HCT116 (cell line): Measurements from ENCODE around the gene ODAPH. TPM values are rescaled to one million over a fixed set of nuclear protein-coding genes. Genes with fewer than 3 reads are reported as not detected.
"Not testable (repeated sequence)": the region's sequence is repeated elsewhere in the genome, so short reads cannot be mapped to it uniquely, and the experiment has no call there.

Source experiments
- ATAC-seq: fragments of 200-7000 bp; cut with Tn5 transposase; 2 replicates; pipeline ENCODE4 v1.9.1; 2020; ENCODE audit warnings: mild to moderate bottlenecking, moderate library complexity
- BruUV-seq: library from RNA; stranded (reverse); fragments of 400-500 nt; replicated peaks from 2 replicates; lab custom pipeline; 2021; lab: Mats Ljungman, UMichigan
- CTCF ChIA-PET: fragments of 300-600 bp; sonication (Branson Sonifier 250); formaldehyde crosslinking; loops from one replicate; lab custom pipeline; 2021; ENCODE audit warnings: antibody characterized with exemption; lab: Charles Lee
- POLR2A ChIA-PET: fragments of 300-600, 350-600 bp; sonication (Branson Sonifier 250); formaldehyde crosslinking; loops from one replicate; lab custom pipeline; 2021; ENCODE audit warnings: antibody characterized with exemption; lab: Charles Lee
- RAD21 ChIA-PET, 2 experiments: fragments of 300-600 bp; sonication (Branson Sonifier 250); formaldehyde crosslinking; loops; one replicate each; lab custom pipeline; 2023; ENCODE audit warnings: low total read pairs in 2 of 2; ENCODE audit not compliant: uncharacterized antibody in 2 of 2, unreplicated experiment in 2 of 2, low non-redundant PET in 1 of 2; lab: Charles Lee
- DNase-seq: peaks from one replicate; pipeline ENCODE4 v3.0.0-alpha.2; 2010; ENCODE audit warnings: low read depth, low spot score
- H2AFZ ChIP-seq: fragments of 200-600 bp; shearing (Covaris generic), sonication (generic); 2 replicates; pipeline ENCODE4 v1.6.1; 2017; ENCODE audit warnings: low read depth, mixed run types, mixed read lengths, antibody characterized with exemption, low read length; ENCODE audit not compliant: poor library complexity, severe bottlenecking
- H3K27ac ChIP-seq: 2 replicates; pipeline ENCODE4 v1.5.1; 2012; ENCODE audit warnings: low read depth, low read length
- H3K27me3 ChIP-seq: fragments of 200-600 bp; sonication (generic); 2 replicates; pipeline ENCODE4 v1.6.1; 2016; ENCODE audit warnings: mixed run types, low read length, mixed read lengths; ENCODE audit not compliant: insufficient read depth
- H3K36me3 ChIP-seq, 2 experiments: fragments of 200-500 bp in 1 of 2; fragments of 200-600 bp in 1 of 2; sonication (Bioruptor generic) in 1 of 2; sonication (generic) in 1 of 2; 2 replicates each; pipeline versions ENCODE4 v1.5.1 to v1.6.1; 2014 to 2016; ENCODE audit warnings: low read length in 2 of 2, inconsistent platforms in 1 of 2, mixed read lengths in 1 of 2, mixed run types in 1 of 2; ENCODE audit not compliant: insufficient read depth in 2 of 2, control insufficient read depth in 1 of 2
- H3K4me1 ChIP-seq, 2 experiments: fragments of 200-600 bp in 1 of 2; sonication (generic) in 1 of 2; 2 replicates each; pipeline versions ENCODE4 v1.5.1 to v1.6.1; 2012 to 2017; ENCODE audit warnings: low read length in 2 of 2, inconsistent platforms in 1 of 2, mild to moderate bottlenecking in 1 of 2, mixed read lengths in 1 of 2, mixed run types in 1 of 2, moderate library complexity in 1 of 2; ENCODE audit not compliant: insufficient read depth in 2 of 2, control insufficient read depth in 1 of 2
- H3K4me2 ChIP-seq: fragments of 200-600 bp; sonication (generic); 2 replicates; pipeline ENCODE4 v1.6.1; 2017; ENCODE audit warnings: mixed run types, low read length, mixed read lengths
- H3K4me3 ChIP-seq, 2 experiments: fragments of 200-600 bp in 1 of 2; sonication (generic) in 1 of 2; replicated peaks in 1 of 2; 2 replicates each; pipeline ENCODE4 v1.5.1; 2011 to 2016; ENCODE audit warnings: low read length in 2 of 2, control low read depth in 1 of 2, low read depth in 1 of 2, mild to moderate bottlenecking in 1 of 2, mixed read lengths in 1 of 2, mixed run types in 1 of 2
- H3K79me2 ChIP-seq: fragments of 200-600 bp; sonication (generic); 2 replicates; pipeline ENCODE4 v1.6.1; 2017; ENCODE audit warnings: mild to moderate bottlenecking, mixed run types, low read length, moderate library complexity, mixed read lengths; ENCODE audit not compliant: insufficient read depth
- H3K9ac ChIP-seq: fragments of 200-600 bp; sonication (generic); 2 replicates; pipeline ENCODE4 v1.6.1; 2016; ENCODE audit warnings: low read length, mixed read lengths
- H3K9me2 ChIP-seq: fragments of 200-600 bp; sonication (generic), shearing (Covaris generic); 2 replicates; pipeline ENCODE4 v1.6.1; 2017; ENCODE audit warnings: mixed run types, mild to moderate bottlenecking, moderate library complexity; ENCODE audit not compliant: insufficient read depth
- H3K9me3 ChIP-seq, 2 experiments: fragments of 200-500 bp in 1 of 2; fragments of 200-600 bp in 1 of 2; sonication (Bioruptor generic) in 1 of 2; sonication (generic) in 1 of 2; 2 replicates each; pipeline ENCODE4 v1.6.1; 2014 to 2017; ENCODE audit warnings: low read length in 2 of 2, mixed read lengths in 2 of 2, inconsistent platforms in 1 of 2, low read depth in 1 of 2, mild to moderate bottlenecking in 1 of 2, mixed run types in 1 of 2, moderate library complexity in 1 of 2; ENCODE audit not compliant: control insufficient read depth in 1 of 2, insufficient read depth in 1 of 2
- H4K20me1 ChIP-seq: fragments of 200-600 bp; sonication (generic), shearing (Covaris generic); 2 replicates; pipeline ENCODE4 v1.6.1; 2017; ENCODE audit warnings: mixed run types, mild to moderate bottlenecking, moderate library complexity; ENCODE audit not compliant: insufficient read depth
- CBX3 ChIP-seq: IDR thresholded peaks from 2 replicates; pipeline ENCODE4 v1.6.1; 2012; ENCODE audit warnings: low read depth
- ELF1 ChIP-seq: IDR thresholded peaks from 2 replicates; pipeline ENCODE4 v1.6.1; 2012; ENCODE audit warnings: low read depth, borderline replicate concordance
- RAD21 ChIP-seq: IDR thresholded peaks from 2 replicates; pipeline ENCODE4 v1.6.1; 2012; ENCODE audit warnings: low read depth, mild to moderate bottlenecking
- ZFX ChIP-seq: fragments of 450-650 bp; IDR thresholded peaks from 2 replicates; pipeline ENCODE4 v1.6.1; 2017
- intact Hi-C: fragments of 100-400 bp; cut with micrococcal nuclease; formaldehyde crosslinking; loops from 2 replicates; pipeline ENCODE4 v1.10.0; 2022
- total RNA-seq: library from RNA; stranded (reverse); gene quantifications from one replicate; pipeline ENCODE4 v1.2.1, GENCODE V29; 2021; ENCODE audit not compliant: unreplicated experiment
- TF ChIP-seq, protein P1 (sequence below): IDR thresholded peaks from 2 replicates; pipeline ENCODE4 v1.6.1; 2012
- TF ChIP-seq, protein P2 (sequence below): IDR thresholded peaks from 2 replicates; pipeline ENCODE4 v1.6.1; 2011; ENCODE audit warnings: mild to moderate bottlenecking, low read length, moderate library complexity; ENCODE audit not compliant: insufficient replicate concordance; ENCODE audit errors: extremely low read depth
- TF ChIP-seq, protein P3 (sequence below): IDR thresholded peaks from 2 replicates; pipeline ENCODE4 v1.6.1; 2012; ENCODE audit warnings: low read depth

Gene ODAPH
- total RNA-seq, 1 experiment from 2014 or later = not detected

DNA sequence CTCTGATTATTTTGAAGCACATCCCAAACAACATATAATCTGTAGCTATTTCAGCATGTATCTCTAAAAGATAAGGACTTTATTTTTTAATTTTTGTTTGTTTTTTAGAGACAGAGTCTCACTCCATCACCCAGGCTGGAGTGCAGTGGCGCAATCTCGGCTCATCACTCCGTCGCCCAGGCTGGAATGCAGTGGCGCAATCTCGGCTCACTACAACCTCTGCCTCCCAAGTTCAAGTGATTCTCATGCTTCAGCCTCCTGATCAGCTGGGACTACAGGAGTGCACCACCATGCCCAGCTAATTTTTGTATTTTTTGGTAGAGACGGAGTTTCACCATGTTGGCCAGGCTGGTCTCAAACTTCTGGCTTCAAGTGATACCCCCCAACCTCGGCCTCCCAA, 11.6 kb upstream of the ODAPH start:
- POLR2A ChIA-PET, H3K9ac ChIP-seq, H3K27me3 ChIP-seq, H4K20me1 ChIP-seq, H3K9me2 ChIP-seq, H3K4me1 ChIP-seq, H3K36me3 ChIP-seq, H3K4me2 ChIP-seq, ATAC-seq, H3K9me3 ChIP-seq, BruUV-seq, H3K4me3 ChIP-seq, RAD21 ChIA-PET, intact Hi-C loops, CTCF ChIA-PET, H2AFZ ChIP-seq, H3K27ac ChIP-seq, DNase-seq, H3K79me2 ChIP-seq: not testable (repeated sequence)

DNA sequence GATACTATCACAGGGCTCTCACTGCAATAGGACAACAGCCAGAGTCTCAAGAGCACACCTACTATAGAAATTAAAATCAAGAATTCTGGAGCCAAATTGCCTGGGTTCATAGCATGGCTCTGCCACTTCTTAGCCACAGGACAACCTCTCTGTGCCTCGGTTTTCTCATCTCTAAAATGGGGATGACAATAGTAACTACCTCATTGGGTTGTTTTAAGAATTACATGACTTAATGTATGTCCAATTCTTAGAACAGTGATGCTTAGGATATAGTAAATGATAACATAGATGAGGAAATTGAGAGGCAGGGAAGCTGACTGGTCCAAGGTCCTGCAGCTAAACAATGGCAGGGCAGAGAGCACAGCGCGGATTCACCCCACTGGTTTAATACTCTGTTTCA, 11.0 kb upstream of the ODAPH start:
- Histone ChIP-seq H3K36me3 (no peaks in the 10 kb centered on the region), H3K9ac (no peak overlapping the region), H3K27ac (no peak overlapping the region), H3K4me3 (no peak overlapping the region), H3K79me2 (no peaks in the 10 kb centered on the region), H4K20me1 (no peaks in the 10 kb centered on the region), H3K4me2 (no peak overlapping the region), H3K9me2 (no peaks in the 10 kb centered on the region), H3K4me1 (peaks cover 0 to 5% of the 10 kb centered on the region in 2 experiments; a peak in 1 of 4 replicates), H2AFZ (no peak overlapping the region), H3K9me3 (no peaks in the 10 kb centered on the region), H3K27me3 (no peaks in the 10 kb centered on the region)
- no peak for DNase-seq
- CTCF ChIA-PET = no interaction called here
- no peak for ATAC-seq
- RAD21 ChIA-PET = no interaction called here
- intact Hi-C loops = no loop called here
- no peak for TF ChIP-seq CBX3
- no TSS peak for BruUV-seq
- POLR2A ChIA-PET = no interaction called here

DNA sequence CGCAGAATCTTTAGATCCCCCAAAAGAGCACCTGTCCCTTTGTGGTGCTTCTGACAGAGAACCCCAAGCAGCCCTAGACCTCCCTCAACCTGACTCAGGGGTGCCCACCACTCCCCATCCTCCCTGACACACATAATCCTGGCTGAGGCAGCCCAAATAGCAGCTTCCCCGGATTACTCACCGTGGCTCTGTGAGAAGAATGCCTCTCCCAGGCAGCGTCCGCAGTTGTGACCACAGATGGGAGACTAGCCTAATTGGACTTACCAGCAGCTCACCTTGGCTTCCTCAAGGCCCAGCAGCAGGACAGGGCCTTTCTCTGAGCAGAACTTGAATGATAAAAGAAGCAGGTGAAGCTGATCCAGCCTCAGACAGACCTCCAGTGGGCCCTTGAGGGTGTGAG, 10.3 kb upstream of the ODAPH start:
- H3K9me2 ChIP-seq = no peaks in the 10 kb centered on the region
- no peak overlapping the region for H3K4me2 ChIP-seq
- H3K4me3 ChIP-seq = no peak overlapping the region
- intact Hi-C loops = no loop called here
- ChIA-PET POLR2A (no interaction called here), CTCF (no interaction called here), RAD21 (no interaction called here)
- H3K9me3 ChIP-seq = no peaks in the 10 kb centered on the region
- no peak overlapping the region for H3K27ac ChIP-seq
- TF ChIP-seq RAD21 (no peak), ELF1 (no peak), ZFX (no peak)
- TF ChIP-seq, protein P1, sequence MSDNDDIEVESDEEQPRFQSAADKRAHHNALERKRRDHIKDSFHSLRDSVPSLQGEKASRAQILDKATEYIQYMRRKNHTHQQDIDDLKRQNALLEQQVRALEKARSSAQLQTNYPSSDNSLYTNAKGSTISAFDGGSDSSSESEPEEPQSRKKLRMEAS = no peak
- TF ChIP-seq, protein P2, sequence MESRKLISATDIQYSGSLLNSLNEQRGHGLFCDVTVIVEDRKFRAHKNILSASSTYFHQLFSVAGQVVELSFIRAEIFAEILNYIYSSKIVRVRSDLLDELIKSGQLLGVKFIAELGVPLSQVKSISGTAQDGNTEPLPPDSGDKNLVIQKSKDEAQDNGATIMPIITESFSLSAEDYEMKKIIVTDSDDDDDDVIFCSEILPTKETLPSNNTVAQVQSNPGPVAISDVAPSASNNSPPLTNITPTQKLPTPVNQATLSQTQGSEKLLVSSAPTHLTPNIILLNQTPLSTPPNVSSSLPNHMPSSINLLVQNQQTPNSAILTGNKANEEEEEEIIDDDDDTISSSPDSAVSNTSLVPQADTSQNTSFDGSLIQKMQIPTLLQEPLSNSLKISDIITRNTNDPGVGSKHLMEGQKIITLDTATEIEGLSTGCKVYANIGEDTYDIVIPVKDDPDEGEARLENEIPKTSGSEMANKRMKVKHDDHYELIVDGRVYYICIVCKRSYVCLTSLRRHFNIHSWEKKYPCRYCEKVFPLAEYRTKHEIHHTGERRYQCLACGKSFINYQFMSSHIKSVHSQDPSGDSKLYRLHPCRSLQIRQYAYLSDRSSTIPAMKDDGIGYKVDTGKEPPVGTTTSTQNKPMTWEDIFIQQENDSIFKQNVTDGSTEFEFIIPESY = no peak
- TF ChIP-seq, protein P3, sequence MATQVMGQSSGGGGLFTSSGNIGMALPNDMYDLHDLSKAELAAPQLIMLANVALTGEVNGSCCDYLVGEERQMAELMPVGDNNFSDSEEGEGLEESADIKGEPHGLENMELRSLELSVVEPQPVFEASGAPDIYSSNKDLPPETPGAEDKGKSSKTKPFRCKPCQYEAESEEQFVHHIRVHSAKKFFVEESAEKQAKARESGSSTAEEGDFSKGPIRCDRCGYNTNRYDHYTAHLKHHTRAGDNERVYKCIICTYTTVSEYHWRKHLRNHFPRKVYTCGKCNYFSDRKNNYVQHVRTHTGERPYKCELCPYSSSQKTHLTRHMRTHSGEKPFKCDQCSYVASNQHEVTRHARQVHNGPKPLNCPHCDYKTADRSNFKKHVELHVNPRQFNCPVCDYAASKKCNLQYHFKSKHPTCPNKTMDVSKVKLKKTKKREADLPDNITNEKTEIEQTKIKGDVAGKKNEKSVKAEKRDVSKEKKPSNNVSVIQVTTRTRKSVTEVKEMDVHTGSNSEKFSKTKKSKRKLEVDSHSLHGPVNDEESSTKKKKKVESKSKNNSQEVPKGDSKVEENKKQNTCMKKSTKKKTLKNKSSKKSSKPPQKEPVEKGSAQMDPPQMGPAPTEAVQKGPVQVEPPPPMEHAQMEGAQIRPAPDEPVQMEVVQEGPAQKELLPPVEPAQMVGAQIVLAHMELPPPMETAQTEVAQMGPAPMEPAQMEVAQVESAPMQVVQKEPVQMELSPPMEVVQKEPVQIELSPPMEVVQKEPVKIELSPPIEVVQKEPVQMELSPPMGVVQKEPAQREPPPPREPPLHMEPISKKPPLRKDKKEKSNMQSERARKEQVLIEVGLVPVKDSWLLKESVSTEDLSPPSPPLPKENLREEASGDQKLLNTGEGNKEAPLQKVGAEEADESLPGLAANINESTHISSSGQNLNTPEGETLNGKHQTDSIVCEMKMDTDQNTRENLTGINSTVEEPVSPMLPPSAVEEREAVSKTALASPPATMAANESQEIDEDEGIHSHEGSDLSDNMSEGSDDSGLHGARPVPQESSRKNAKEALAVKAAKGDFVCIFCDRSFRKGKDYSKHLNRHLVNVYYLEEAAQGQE = no peak
- H4K20me1 ChIP-seq = no peaks in the 10 kb centered on the region
- no peaks in the 10 kb centered on the region for H3K27me3 ChIP-seq
- no peak overlapping the region for H2AFZ ChIP-seq
- H3K4me1 ChIP-seq = peaks cover 0 to 5% of the 10 kb centered on the region in 2 experiments; a peak in 1 of 4 replicates
- no TSS peak for BruUV-seq
- DNase-seq = no peak
- no peaks in the 10 kb centered on the region for H3K36me3 ChIP-seq
- no peaks in the 10 kb centered on the region for H3K79me2 ChIP-seq
- no peak overlapping the region for H3K9ac ChIP-seq
- no peak for ATAC-seq
